HL-60 (cell line): ENCODE measurements around the gene ASB8.

Source experiments
- GABPA ChIP-seq: IDR thresholded peaks from 2 replicates; pipeline ENCODE4 v1.6.1; 2012; ENCODE audit warnings: low read depth
- POLR2AphosphoS5 ChIP-seq: IDR thresholded peaks from 2 replicates; pipeline ENCODE4 v1.6.1; 2012; ENCODE audit warnings: low read depth
- TF ChIP-seq, protein P1 (sequence below): IDR thresholded peaks from one replicate; pipeline ENCODE4 v1.5.1; 2011; ENCODE audit warnings: low read length, control low read depth, inconsistent platforms; ENCODE audit not compliant: insufficient read depth
- TF ChIP-seq, protein P2 (sequence below): IDR thresholded peaks from 2 replicates; pipeline ENCODE4 v1.6.1; 2012; ENCODE audit warnings: low read depth; ENCODE audit not compliant: insufficient replicate concordance

DNA sequence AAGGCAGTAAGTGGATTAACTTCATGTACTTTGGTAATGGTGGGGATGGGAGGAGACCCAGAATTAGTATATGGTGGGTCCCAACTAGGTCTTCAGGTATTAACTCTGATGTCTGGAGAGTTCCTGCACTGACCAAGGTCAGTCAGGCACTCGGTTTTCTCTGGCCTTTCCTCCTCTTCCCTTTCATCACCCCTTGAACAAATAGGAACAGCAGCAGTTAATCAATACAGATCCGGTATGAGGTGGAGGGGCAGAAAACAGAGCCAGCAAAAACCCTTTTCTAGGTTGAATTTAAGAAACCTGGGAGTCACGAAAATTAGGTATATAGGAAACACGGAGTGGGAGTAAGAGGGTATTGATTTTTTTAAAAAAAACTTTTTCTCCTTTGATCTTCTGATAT is 34.1 kb downstream of the ASB8 start:
- TF ChIP-seq, protein P1, sequence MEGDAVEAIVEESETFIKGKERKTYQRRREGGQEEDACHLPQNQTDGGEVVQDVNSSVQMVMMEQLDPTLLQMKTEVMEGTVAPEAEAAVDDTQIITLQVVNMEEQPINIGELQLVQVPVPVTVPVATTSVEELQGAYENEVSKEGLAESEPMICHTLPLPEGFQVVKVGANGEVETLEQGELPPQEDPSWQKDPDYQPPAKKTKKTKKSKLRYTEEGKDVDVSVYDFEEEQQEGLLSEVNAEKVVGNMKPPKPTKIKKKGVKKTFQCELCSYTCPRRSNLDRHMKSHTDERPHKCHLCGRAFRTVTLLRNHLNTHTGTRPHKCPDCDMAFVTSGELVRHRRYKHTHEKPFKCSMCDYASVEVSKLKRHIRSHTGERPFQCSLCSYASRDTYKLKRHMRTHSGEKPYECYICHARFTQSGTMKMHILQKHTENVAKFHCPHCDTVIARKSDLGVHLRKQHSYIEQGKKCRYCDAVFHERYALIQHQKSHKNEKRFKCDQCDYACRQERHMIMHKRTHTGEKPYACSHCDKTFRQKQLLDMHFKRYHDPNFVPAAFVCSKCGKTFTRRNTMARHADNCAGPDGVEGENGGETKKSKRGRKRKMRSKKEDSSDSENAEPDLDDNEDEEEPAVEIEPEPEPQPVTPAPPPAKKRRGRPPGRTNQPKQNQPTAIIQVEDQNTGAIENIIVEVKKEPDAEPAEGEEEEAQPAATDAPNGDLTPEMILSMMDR: no peak
- TF ChIP-seq POLR2AphosphoS5 (no peak), GABPA (no peak)
- TF ChIP-seq, protein P2, sequence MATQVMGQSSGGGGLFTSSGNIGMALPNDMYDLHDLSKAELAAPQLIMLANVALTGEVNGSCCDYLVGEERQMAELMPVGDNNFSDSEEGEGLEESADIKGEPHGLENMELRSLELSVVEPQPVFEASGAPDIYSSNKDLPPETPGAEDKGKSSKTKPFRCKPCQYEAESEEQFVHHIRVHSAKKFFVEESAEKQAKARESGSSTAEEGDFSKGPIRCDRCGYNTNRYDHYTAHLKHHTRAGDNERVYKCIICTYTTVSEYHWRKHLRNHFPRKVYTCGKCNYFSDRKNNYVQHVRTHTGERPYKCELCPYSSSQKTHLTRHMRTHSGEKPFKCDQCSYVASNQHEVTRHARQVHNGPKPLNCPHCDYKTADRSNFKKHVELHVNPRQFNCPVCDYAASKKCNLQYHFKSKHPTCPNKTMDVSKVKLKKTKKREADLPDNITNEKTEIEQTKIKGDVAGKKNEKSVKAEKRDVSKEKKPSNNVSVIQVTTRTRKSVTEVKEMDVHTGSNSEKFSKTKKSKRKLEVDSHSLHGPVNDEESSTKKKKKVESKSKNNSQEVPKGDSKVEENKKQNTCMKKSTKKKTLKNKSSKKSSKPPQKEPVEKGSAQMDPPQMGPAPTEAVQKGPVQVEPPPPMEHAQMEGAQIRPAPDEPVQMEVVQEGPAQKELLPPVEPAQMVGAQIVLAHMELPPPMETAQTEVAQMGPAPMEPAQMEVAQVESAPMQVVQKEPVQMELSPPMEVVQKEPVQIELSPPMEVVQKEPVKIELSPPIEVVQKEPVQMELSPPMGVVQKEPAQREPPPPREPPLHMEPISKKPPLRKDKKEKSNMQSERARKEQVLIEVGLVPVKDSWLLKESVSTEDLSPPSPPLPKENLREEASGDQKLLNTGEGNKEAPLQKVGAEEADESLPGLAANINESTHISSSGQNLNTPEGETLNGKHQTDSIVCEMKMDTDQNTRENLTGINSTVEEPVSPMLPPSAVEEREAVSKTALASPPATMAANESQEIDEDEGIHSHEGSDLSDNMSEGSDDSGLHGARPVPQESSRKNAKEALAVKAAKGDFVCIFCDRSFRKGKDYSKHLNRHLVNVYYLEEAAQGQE: no peak
